Right lobe of liver (tissue), 6 donors: ENCODE measurements around the gene SF3A1. TPM values are rescaled to one million over a fixed set of nuclear protein-coding genes. Genes with fewer than 3 reads are reported as not detected.

ENCODE experiments used
- ATAC-seq, 4 donors: fragments of 200-7000 bp; cut with Tn5 transposase; one replicate each; pipeline ENCODE4 v1.9.1; 2020; ENCODE audit warnings: mild to moderate bottlenecking in 4 of 4, moderate library complexity in 4 of 4
- DNase-seq, 3 donors: peaks; one replicate each; pipeline ENCODE4 v3.0.0-alpha.2; 2020
- H3K27ac ChIP-seq, 3 donors: fragments of 200-600 bp; one replicate each; pipeline ENCODE4 v1.8.0; 2022
- H3K27me3 ChIP-seq, 2 donors: fragments of 200-600 bp; one replicate each; pipeline ENCODE4 v1.8.0; 2022
- H3K36me3 ChIP-seq, 4 donors: fragments of 200-600 bp; sonication (generic) in 1 of 4; one replicate each; pipeline versions ENCODE4 v1.5.1 to v1.8.0; 2017 to 2022; ENCODE audit warnings: control low read depth in 1 of 4
- H3K4me1 ChIP-seq, 4 donors: fragments of 200-600 bp; sonication (generic) in 1 of 4; one replicate each; pipeline versions ENCODE4 v1.5.1 to v1.8.0; 2017 to 2022; ENCODE audit warnings: control low read depth in 1 of 4
- H3K4me3 ChIP-seq, 3 donors: fragments of 200-600 bp; one replicate each; pipeline ENCODE4 v1.8.0; 2022
- H3K9me3 ChIP-seq, 4 donors: fragments of 200-600 bp; sonication (generic) in 1 of 4; one replicate each; pipeline versions ENCODE4 v1.5.1 to v1.8.0; 2017 to 2022; ENCODE audit warnings: control low read depth in 1 of 4
- POLR2A ChIP-seq: fragments of 450-650 bp; IDR thresholded peaks from one replicate; pipeline ENCODE4 v1.6.1; 2017; ENCODE audit warnings: antibody characterized with exemption, mild to moderate bottlenecking
- WGBS: methylation state at CpG from one replicate; pipeline ENCODE4 v1.1.6; 2018; ENCODE audit warnings: low coverage, low lambda C conversion rate; ENCODE audit not compliant: insufficient coverage; ENCODE audit errors: missing lambda C conversion rate; 5-methylcytosine and 5-hydroxymethylcytosine counted together
- intact Hi-C, 2 donors: fragments of 100-400 bp; cut with DNase I; formaldehyde crosslinking; loops; one replicate each; pipeline versions ENCODE4 v1.11.2 to v1.14.1; 2022
- total RNA-seq, 6 experiments: library from RNA; depleted of rRNA in 2 of 6; stranded (reverse); fragments of >200 nt in 2 of 6; fragmentation: NEBNext Ultra II Directional in 3 of 6; extraction: Animal tissue kit (Norgen Biotek cat#: 25700) in 3 of 6; gene quantifications; one replicate each; pipeline versions ENCODE4 v1.1.0 to v1.2.4, GENCODE V29; 2016 to 2023
- TF ChIP-seq, protein P1 (sequence below), 4 donors: fragments of 200-600 bp in 3 of 4; fragments of 450-650 bp in 1 of 4; IDR thresholded peaks; one replicate each; pipeline versions ENCODE4 v1.5.1 to v1.8.0; 2016 to 2022; ENCODE audit warnings: antibody characterized with exemption in 4 of 4, mild to moderate bottlenecking in 2 of 4
- donor health status: DM: no; HTN: yes; CAD: no.
- donor health status: DM: no; HTN: no; CAD: no.
- donor health status: DM: no; HTN: no; CAD: no.
- donor health status: DM: no; HTN: yes; CAD: no.
- donor health status: DM: no; HTN: yes; CAD: no.

The SF3A1 gene
- total RNA-seq, 6 experiments from 2014 or later, result 42.6 to 72.8 (median 66.5) TPM

GRCh38 chr22:30286813-30287647, 69.7 kb downstream of the SF3A1 start:
- no peak overlapping the region for H3K4me3 ChIP-seq
- H3K36me3 ChIP-seq, result peaks cover 0 to 18% (median 6%) of the 10 kb centered on the region in 4 donors
- H3K27ac ChIP-seq, result no peak overlapping the region
- WGBS, result 53% methylated on average over 6 of the region's 31 CpGs
- intact Hi-C loops, result no loop called here
- no peaks in the 10 kb centered on the region for H3K9me3 ChIP-seq
- TF ChIP-seq, protein P1, sequence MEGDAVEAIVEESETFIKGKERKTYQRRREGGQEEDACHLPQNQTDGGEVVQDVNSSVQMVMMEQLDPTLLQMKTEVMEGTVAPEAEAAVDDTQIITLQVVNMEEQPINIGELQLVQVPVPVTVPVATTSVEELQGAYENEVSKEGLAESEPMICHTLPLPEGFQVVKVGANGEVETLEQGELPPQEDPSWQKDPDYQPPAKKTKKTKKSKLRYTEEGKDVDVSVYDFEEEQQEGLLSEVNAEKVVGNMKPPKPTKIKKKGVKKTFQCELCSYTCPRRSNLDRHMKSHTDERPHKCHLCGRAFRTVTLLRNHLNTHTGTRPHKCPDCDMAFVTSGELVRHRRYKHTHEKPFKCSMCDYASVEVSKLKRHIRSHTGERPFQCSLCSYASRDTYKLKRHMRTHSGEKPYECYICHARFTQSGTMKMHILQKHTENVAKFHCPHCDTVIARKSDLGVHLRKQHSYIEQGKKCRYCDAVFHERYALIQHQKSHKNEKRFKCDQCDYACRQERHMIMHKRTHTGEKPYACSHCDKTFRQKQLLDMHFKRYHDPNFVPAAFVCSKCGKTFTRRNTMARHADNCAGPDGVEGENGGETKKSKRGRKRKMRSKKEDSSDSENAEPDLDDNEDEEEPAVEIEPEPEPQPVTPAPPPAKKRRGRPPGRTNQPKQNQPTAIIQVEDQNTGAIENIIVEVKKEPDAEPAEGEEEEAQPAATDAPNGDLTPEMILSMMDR (IDR thresholded peaks at IDR 0.05), result peak; percentile 86 to 93 (median 90)
- no peak for TF ChIP-seq POLR2A
- ATAC-seq (peak in 1 of 4 donors; percentile 6), DNase-seq (peak; percentile 79 to 85 (median 82))
- H3K4me1 ChIP-seq, result peaks cover 0 to 34% (median 19%) of the 10 kb centered on the region in 4 donors
- H3K27me3 ChIP-seq, result no peaks in the 10 kb centered on the region

GRCh38 chr22:30286331-30286730, 70.4 kb downstream of the SF3A1 start:
- Histone ChIP-seq H3K27me3 (no peaks in the 10 kb centered on the region), H3K9me3 (no peaks in the 10 kb centered on the region), H3K36me3 (peaks cover 0 to 15% (median 6%) of the 10 kb centered on the region in 4 donors), H3K4me3 (no peak overlapping the region), H3K27ac (no peak overlapping the region), H3K4me1 (peaks cover 0 to 27% (median 16%) of the 10 kb centered on the region in 4 donors)
- intact Hi-C loops, result no loop called here
- no peak for DNase-seq
- 62% methylated on average over 3 of the region's 5 CpGs for WGBS
- TF ChIP-seq, protein P1 (IDR thresholded peaks at IDR 0.05), result no peak
- no peak for TF ChIP-seq POLR2A
- no peak for ATAC-seq

- intact Hi-C loops, result no loop called here
- no peaks in the 10 kb centered on the region for H3K27me3 ChIP-seq
- ATAC-seq, result no peak
- no peak overlapping the region for H3K4me3 ChIP-seq
- peaks cover 0 to 22% (median 12%) of the 10 kb centered on the region in 4 donors for H3K4me1 ChIP-seq
- H3K27ac ChIP-seq, result no peak overlapping the region
- H3K36me3 ChIP-seq, result peaks cover 0 to 15% (median 6%) of the 10 kb centered on the region in 4 donors
- no peak for TF ChIP-seq POLR2A
- TF ChIP-seq, protein P1 (IDR thresholded peaks at IDR 0.05), result no peak
- WGBS, result no CpG with 5 or more reads among the region's 8 CpGs
- no peaks in the 10 kb centered on the region for H3K9me3 ChIP-seq
- DNase-seq, result no peak
Observed at GRCh38 chr22:30285846-30286200, 70.9 kb downstream of the SF3A1 start.

- TF ChIP-seq POLR2A, result no peak
- TF ChIP-seq, protein P1 (IDR thresholded peaks at IDR 0.05), result no peak
- no peak overlapping the region for H3K27ac ChIP-seq
- DNase-seq (no peak), ATAC-seq (no peak)
- no peaks in the 10 kb centered on the region for H3K9me3 ChIP-seq
- 95% methylated on average over 7 of the region's 27 CpGs for WGBS
- H3K27me3 ChIP-seq, result no peaks in the 10 kb centered on the region
- H3K36me3 ChIP-seq, result peaks cover 0 to 15% (median 6%) of the 10 kb centered on the region in 4 donors
- H3K4me3 ChIP-seq, result no peak overlapping the region
- intact Hi-C loops, result no loop called here
- peaks cover 0 to 17% (median 9%) of the 10 kb centered on the region in 4 donors for H3K4me1 ChIP-seq
Observed at GRCh38 chr22:30285176-30285845, 71.4 kb downstream of the SF3A1 start.
